Embryonic facial prominence (tissue), 1 donor: ENCODE results near the gene NUDCD2.

Experiments used
- DNase-seq: peaks from one replicate; pipeline ENCODE4 v3.0.0-alpha.2; 2016; ENCODE audit errors: extremely low spot score

Gene NUDCD2

DNA sequence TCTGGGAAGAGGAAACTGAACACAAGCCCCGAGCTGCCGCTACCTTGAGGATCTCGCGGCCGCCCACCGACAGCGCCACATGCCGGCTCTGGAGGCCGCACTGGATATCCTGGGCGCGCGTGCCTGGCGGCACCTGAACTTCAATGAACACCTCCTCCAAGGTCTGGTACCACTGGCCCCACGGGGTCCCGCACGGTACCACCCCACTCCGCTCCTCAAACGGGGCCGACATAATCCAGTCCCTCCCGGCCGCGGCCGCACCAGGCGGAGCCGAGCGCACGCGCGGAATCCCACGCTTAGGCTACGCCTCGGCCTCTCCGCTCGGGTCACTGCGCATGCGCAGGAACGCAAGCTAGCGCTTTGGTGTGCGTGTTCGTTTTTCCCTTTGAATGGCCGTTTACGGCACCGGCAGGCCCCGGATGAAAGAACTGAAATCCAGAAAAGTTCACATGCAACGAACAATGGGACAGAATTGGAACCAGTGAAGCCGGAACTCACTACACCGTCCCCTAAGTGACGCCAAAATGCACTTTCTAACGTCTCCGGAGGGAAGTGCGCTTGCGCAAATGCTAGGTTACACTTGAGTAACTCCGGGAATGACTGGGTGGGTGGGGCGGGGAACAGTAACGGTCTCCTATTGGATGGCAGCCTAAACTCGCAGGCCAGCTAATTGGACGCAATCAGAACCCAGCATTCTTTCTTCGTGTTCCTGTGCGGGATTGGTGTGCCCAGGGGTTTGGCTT is at the start of gene NUDCD2:
TSS of gene NUDCD2 (minus strand) at position 284 of the 743 bp plus-strand sequence. CDS start at position 232, 52 bp downstream.
- DNase-seq: peak; percentile 99

DNA sequence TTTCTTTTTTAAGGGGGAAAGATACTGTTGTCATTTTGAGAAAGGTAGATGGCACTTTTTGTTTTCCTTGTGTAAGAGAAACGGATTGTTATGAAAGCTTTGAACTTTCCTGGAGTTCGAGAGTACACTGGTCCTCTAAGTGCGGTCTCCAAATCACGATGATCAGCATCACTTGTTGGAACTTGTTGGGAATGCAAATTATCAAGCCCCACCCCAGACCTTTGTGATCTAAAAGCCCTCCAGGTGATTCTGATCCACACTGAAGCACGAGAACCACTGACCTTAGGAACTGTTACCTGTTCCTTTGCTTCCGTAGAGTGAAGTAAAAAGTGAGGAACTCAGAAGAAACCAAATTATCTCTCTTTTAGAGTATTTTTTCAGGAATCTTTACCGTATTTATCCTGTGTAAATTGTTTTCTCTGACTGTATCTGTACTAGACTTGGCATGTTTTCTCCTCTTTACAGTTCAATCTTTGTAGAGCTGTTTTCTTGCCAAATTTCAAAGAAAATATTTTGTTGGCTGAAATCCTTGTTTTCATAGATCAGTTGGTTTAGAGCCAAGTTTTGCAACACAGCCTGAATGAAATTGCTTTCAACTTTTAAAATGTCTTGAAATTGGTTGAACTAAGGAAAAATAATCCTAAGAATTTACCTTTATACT is 49.5 kb upstream of the NUDCD2 start:
- no peak for DNase-seq

- no peak for DNase-seq
Measured at GRCh38 chr5:163508753-163509152, 48.9 kb upstream of the NUDCD2 start.

GRCh38 chr5:163506726-163507125 is 46.8 kb upstream of the NUDCD2 start:
- DNase-seq: no peak

DNA sequence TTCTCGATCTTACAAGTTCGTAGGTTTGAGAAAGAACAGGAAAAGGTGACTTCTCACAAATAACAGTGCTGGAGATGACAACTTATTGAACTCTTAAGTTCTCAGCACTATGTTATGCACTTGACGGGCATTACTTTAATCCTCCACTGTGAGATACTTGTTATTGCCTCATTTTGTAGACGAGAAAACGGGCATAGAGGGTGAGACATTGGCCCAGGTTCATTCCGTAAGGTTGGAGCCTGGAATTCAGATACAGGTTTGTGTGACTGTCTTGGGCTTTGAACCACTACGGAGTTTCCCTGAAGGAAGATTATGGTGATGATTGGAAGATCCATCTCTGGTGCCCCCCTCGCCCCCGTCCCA is 46.2 kb upstream of the NUDCD2 start:
- no peak for DNase-seq

DNA sequence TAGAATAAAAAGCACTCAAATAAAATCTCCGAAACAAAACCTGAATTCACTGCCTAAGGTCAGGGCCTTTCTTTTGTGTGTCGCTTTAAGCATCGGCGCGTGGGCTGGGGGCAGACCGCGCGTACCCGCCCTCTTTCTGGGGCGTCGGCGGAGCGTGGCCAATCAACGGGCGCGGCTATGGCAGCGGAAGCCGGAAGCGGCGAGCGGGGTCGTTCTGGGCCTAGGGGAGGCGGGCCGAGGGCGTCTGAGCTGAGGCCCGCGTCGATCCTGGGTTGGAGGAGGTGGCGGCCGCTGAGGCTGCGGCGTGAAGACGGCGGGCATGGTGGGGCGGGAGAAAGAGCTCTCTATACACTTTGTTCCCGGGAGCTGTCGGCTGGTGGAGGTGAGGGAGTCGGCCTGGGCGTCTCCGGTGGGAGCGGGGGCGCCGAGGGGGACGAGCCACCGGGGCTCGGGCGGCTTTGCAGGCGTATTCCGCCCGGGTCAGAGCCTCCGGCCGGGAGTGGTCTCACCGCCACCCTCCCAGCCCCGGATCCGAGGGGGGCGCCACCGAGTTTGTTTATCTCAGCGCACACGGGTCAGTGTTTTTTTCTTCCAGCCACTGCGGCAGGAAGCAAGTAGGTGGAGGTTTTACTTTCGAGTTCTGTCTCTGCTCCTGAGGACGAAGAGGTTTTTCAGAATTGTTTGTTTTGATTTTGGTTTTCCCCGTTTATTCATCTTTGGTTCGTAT is 45.6 kb upstream of the NUDCD2 start, which contains the start of gene MAT2B:
TSS of gene MAT2B (plus strand) at position 252 of the 727 bp plus-strand sequence. CDS start at position 320, 68 bp downstream.
- DNase-seq: peak; percentile 84

- no peak for DNase-seq
Measured at GRCh38 chr5:163505049-163505367, 45.1 kb upstream of the NUDCD2 start.

DNA sequence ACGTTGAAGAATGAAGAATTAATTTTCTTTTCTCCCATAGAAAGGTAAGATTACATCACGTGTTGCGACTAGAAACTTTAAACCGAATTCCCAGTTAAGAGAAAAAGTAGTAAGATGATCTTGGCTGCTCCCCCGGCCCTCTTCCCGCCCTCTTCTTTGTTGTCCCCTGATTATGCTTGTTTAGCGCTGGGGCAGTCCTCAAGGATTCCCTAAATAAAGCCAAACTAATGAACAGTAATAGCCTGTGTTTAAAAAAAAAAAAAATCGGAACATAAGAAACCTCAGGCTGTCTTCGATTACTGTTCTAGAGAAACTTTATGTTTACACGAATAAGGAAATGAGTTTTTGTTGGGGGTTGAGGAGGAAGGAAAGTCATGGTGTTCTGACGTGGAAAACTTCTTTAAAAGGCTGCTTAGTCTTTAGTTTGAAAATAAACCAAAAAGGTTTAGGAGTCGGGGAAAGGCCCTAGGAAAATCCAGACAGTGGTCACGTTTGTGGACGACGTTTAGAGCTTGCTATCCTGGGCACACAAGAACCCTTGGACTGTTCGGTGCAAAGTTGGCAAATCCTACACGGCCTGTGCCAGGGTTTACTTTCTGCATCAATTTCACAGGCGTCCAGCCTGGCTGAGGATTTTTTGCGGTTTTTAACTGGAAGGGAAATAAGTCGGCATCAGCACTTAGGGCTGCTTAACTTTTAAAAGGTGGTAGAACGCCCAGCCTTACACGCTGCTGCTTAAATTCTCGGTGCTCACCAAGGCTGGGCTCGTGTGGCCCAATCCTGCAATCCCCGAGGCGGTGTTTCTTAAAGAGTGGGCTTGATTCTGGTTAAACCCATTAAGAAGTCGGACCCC is 44.4 kb upstream of the NUDCD2 start:
- peak; percentile 28 for DNase-seq

- DNase-seq: peak; percentile 71
Measured at GRCh38 chr5:163503106-163504078, 43.5 kb upstream of the NUDCD2 start.

GRCh38 chr5:163502521-163502920 is 42.6 kb upstream of the NUDCD2 start:
- DNase-seq: no peak

GRCh38 chr5:163498886-163499285 is 39.0 kb upstream of the NUDCD2 start:
- no peak for DNase-seq

DNA sequence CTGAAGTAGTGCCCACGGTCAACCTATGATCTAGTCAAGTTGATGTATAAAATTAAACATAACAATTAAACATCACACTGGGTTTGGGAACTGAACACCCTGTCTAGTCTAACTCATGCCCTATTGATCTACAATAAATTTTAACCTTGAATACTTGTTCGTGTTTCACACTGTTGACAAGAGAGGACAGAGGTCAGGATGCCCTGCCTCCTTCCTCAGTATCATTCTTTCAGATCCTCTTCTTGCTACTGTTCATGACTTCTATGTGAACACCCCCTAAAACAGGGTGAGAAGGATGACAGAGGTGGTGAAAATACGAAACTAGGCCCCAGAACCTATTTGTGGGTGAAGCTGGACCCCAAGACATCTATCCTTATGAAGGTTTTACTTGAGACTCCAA is 37.4 kb upstream of the NUDCD2 start:
- no peak for DNase-seq

DNA sequence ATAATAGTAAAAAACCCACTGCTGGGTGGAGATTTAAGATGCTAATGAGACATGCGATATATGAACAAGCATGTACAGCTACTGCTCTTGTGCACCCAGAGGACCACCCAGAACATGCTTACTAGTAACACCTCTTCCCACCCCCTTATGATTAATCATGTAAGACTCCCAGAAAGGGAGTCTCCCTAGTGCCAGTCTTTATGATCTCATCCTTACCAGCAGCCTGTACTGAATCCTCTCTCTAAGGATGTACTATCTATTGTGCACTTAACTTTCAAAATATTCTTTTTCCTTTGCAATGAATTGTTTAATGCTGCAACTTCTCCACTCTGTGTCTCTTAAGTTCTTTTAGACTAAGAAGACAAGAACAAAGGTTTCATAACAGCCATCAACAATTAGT is 36.4 kb upstream of the NUDCD2 start:
- no peak for DNase-seq

- no peak for DNase-seq
Measured at GRCh38 chr5:163489745-163490075, 29.8 kb upstream of the NUDCD2 start.

GRCh38 chr5:163489055-163489744 is 29.3 kb upstream of the NUDCD2 start:
- DNase-seq: no peak

GRCh38 chr5:163478982-163479271 is 19.0 kb upstream of the NUDCD2 start:
- no peak for DNase-seq

- no peak for DNase-seq
Measured at GRCh38 chr5:163478126-163478981, 18.5 kb upstream of the NUDCD2 start.

DNA sequence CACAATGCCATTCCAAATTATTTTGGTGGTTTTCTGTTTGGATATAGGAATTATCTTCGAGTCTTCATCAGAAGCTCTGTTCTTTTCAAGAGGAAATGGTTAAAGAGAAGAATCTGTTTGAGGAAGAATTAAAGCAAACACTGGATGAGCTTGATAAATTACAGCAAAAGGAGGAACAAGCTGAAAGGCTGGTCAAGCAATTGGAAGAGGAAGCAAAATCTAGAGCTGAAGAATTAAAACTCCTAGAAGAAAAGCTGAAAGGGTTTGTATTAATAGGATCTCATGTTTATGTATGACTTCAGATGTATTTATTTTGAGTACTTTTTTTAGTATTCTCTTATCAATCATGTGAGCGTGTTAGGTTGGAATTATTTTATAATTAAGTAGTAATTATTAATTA is 15.5 kb upstream of the NUDCD2 start:
- no peak for DNase-seq

DNA sequence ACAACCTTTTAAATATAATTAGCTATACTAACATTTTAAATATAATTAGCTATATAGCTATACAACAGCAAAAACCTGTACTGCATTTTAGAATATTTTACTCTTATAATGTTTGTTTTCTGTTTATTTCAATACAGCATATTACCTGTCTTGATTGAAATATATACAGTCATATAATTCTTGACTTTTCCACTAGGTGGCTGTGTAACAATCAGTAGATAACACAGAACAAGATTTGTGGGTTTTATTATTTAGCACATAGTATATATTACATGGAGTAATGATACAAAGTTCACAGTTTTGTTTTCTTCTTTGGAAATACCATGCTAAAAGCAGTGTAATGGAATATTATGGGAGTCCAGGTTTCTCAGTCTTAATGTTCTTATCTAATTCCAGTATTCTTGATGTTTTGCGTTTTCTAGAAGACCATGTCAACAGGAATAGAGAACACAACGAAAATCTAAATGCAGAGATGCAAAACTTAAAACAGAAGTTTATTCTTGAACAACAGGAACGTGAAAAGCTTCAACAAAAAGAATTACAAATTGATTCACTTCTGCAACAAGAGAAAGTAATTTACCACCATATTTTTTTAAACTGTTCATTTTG is 13.8 kb upstream of the NUDCD2 start:
- no peak for DNase-seq
